Stimulated activated naive CD8-positive, alpha-beta T cell treated with anti-CD3 and anti-CD28 coated beads, Interleukin-15, Interleukin-2, amounts not matched to agents 100 ng/mL and 50 ng/mL, for 24 hours (primary cell): Measurements from ENCODE around the gene FAM162A.
"Not testable (repeated sequence)": the region's sequence is repeated elsewhere in the genome, so short reads cannot be mapped to it uniquely, and the experiment has no call there.

Source experiments
- H3K27ac Mint-ChIP-seq: one replicate; pipeline ENCODE4 v1.8.0; 2021; ENCODE audit warnings: mild to moderate bottlenecking, mixed read lengths
- H3K27me3 Mint-ChIP-seq: one replicate; pipeline ENCODE4 v1.8.0; 2021; ENCODE audit warnings: mixed read lengths
- H3K36me3 Mint-ChIP-seq: one replicate; pipeline ENCODE4 v1.8.0; 2021; ENCODE audit warnings: low read depth, mixed read lengths
- H3K4me1 Mint-ChIP-seq: one replicate; pipeline ENCODE4 v1.8.0; 2021; ENCODE audit warnings: low read depth, mixed read lengths
- H3K4me3 Mint-ChIP-seq: one replicate; pipeline ENCODE4 v1.8.0; 2021; ENCODE audit warnings: mild to moderate bottlenecking, mixed read lengths
- H3K9me3 Mint-ChIP-seq: one replicate; pipeline ENCODE4 v1.8.0; 2021; ENCODE audit warnings: mixed read lengths

Gene FAM162A

DNA sequence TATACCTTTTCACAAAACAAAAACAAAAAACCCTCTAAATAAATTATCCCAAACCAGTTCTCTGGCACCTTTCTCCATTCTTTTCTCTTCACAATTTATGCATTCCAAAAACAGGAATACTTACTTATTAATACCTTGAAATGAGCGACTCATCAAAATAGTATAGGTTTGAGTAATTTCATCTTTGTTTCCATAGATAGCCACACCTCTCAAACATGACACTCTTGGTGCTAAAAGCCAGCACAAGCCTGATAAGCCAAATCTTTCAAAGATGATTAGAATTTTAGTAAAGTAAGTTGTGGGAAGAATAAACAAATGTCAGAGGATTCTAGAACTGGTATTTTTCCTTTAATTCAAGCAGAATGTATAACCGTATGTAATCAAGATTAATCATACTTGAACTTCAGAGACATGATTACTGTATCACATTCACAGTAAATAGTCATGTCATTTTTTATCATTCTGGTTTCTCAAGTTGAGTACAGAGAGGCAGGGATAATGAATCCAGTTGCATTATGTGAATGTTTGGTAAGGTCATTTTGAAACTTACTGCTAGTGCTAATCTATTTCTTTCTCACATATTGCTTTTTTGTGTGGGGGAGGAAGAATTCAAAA lies 44.0 kb downstream of the FAM162A start:
- Mint-ChIP-seq H3K27ac (peak overlapping the region; percentile 91), H3K27me3 (no peaks in the 10 kb centered on the region), H3K4me1 (peaks cover 22% of the 10 kb centered on the region), H3K4me3 (no peak overlapping the region), H3K36me3 (peaks cover 89% of the 10 kb centered on the region), H3K9me3 (no peaks in the 10 kb centered on the region)

DNA sequence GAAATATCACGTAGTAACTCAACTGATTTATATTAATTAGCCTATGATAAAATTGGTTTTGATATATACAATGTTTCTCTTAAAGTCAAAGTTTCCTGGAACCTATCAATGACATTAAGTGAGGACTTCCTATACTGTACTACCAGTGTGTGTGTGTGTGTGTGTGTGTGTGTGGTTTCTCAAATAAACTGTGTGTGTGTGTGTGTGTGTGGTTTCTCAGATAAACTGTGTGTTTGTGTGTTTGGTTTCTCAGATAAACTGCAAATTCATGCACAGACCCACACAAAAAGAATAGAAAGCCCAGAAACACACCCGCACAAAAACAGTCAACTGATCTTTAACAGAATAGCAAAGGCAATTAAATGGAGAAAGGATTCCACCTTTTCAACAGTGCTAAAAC lies 46.4 kb downstream of the FAM162A start:
- no peak overlapping the region for H3K4me3 Mint-ChIP-seq
- H3K9me3 Mint-ChIP-seq = no peaks in the 10 kb centered on the region
- no peaks in the 10 kb centered on the region for H3K27me3 Mint-ChIP-seq
- peaks cover 18% of the 10 kb centered on the region for H3K4me1 Mint-ChIP-seq
- H3K27ac Mint-ChIP-seq = no peak overlapping the region
- peaks cover 88% of the 10 kb centered on the region for H3K36me3 Mint-ChIP-seq

DNA sequence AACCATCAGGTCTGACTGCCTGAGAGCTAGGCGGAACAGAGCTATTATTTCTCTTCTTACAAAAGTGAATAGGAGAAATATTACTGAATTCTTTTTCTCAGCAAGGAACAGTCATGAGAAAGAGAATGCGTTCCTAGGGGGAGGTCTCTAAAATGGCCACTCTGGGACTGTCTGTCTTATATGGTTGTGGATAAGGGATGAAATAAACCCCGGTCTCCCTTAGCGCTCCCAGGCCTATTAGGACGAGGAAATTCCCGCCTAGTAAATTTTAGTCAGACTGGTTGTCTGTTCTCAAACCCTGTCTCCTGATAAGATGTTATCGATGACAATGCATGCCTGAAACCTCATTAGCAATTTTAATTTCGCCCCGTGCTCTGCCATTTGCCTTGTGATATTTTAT lies 52.0 kb downstream of the FAM162A start:
- Mint-ChIP-seq H3K36me3 (peaks cover 85% of the 10 kb centered on the region), H3K27me3 (no peaks in the 10 kb centered on the region), H3K4me3 (no peak overlapping the region), H3K4me1 (no peaks in the 10 kb centered on the region), H3K9me3 (peaks cover 4% of the 10 kb centered on the region), H3K27ac (no peak overlapping the region)

DNA sequence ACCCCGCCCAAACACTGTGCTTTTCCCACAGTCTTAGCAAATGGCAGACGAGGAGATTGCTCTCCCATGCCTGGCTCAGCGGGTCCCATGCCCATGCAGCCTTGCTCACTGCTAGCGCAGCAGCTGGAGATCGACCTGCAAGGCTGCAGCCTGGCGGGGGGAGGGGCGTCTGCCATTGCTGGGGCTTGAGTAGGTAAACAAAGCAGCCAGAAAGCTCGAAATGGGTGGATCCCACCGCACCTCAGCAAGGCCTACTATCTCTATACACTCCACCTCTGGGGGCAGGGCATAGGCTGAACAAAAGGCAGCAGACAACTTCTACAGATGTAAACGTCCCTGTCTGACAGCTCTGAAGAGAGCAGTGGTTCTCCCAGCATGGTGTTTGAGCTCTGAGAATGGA lies 59.1 kb downstream of the FAM162A start:
- peaks cover 4% of the 10 kb centered on the region for H3K9me3 Mint-ChIP-seq
- no peak overlapping the region for H3K4me3 Mint-ChIP-seq
- peaks cover 9% of the 10 kb centered on the region for H3K4me1 Mint-ChIP-seq
- H3K27ac Mint-ChIP-seq = no peak overlapping the region
- peaks cover 86% of the 10 kb centered on the region for H3K36me3 Mint-ChIP-seq
- H3K27me3 Mint-ChIP-seq = no peaks in the 10 kb centered on the region

DNA sequence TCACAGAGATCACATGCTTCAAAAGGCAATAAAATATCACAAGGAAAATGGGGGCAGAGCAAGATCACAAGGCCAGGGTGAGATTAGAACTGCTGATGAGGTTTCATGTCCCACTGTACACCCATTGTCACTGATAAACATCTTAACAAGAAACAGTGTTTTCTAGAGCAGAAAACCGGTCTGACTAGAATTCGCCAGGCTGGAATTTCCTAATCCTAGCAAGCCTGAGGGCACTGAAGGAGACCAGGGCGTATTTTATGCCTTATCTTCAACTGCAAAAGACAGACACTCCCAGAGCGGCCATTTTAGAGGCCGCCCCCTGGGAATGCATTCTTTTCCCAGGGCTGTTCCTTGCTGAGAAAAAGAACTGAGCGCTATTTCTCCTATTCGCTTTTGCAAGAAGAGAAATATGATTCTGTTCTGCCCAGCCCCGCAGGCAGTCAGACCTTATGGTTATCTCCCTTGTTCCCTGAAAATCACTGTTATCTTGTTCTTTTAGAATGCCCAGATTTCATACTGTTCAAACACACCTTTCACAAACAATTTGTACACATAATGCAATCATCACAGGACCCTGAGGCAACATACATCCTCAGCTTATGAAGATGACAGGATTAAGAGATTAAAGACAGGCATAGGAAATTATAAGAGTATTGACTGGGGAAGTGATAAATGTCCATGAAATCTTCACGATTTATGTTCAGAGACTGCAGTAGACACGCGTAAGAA lies 59.9 kb downstream of the FAM162A start:
- H3K4me1 Mint-ChIP-seq, H3K9me3 Mint-ChIP-seq, H3K27me3 Mint-ChIP-seq, H3K27ac Mint-ChIP-seq, H3K4me3 Mint-ChIP-seq: not testable (repeated sequence)
- peaks cover 90% of the 10 kb centered on the region for H3K36me3 Mint-ChIP-seq

DNA sequence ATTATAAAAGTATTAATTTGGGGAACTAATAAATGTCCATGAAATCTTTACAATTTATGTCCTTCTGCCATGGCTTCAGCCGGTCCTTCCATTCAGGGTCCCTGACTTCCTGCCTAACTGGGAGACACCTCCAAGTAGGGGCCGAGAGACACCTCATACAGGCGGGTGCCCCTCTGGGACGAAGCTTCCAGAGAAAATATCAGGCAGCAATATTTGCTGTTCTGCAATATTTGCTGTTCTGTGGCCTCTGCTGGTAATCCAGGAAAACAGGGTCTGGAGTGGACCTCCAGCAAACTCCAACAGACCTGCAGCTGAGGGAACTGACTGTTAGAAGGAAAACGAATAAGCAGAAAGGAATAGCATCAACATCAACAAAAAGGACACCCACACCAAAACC lies 60.5 kb downstream of the FAM162A start:
- H3K27ac Mint-ChIP-seq, H3K9me3 Mint-ChIP-seq, H3K27me3 Mint-ChIP-seq, H3K4me3 Mint-ChIP-seq, H3K4me1 Mint-ChIP-seq: not testable (repeated sequence)
- peaks cover 91% of the 10 kb centered on the region for H3K36me3 Mint-ChIP-seq

DNA sequence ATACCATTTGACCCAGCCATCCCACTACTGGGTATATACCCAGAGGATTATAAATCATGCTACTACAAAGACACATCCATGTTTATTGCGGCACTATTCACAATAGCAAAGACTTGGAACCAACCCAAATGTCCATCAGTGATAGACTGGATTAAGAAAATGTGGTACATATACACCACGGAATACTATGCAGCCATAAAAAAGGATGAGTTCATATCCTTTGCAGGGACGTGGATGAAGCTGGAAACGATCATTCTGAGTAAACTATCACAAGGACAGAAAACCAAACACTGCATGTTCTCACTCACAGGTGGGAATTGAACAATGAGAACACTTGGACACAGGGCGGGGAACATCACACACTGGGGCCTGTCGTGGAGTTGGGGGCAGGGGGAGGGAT lies 64.2 kb downstream of the FAM162A start:
- peaks cover 90% of the 10 kb centered on the region for H3K36me3 Mint-ChIP-seq
- H3K4me3 Mint-ChIP-seq, H3K9me3 Mint-ChIP-seq, H3K4me1 Mint-ChIP-seq, H3K27ac Mint-ChIP-seq, H3K27me3 Mint-ChIP-seq: not testable (repeated sequence)

DNA sequence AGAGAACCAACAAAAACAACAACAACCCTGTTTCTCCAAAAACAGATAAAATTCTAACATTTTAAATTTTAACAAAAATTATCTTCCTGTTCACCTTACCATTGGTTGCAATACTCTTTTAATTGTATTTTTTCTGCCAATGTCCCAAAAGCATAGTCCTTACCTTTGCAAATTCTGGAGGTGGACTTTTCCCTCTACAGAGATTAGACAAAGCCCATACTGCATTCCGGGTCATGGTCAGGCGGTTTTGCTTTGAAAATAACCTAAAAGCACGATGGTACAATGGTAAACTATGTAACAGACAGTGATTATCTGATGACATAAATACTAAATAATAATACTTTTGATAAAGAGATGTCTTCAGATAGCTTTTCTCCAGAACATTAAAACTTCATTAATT lies 67.4 kb downstream of the FAM162A start:
- peaks cover 6% of the 10 kb centered on the region for H3K9me3 Mint-ChIP-seq
- H3K36me3 Mint-ChIP-seq = peaks cover 81% of the 10 kb centered on the region

DNA sequence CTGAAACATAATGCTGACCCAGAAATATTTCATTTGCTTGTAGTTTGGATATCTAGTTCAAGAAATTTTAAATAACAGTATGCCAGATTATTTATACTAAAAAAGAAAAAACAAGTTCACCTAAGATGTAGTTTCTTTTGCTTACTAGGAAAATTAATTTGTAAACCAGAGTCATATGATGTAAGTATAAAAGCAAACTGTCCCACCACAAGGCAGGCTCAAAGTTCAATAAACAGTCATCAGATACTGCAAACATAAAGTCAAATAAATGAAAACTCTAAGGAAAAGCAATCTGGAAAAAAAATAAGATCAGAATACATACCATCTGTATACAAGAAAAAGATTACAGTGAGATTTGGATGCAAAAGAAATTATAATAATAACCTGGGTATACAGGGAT lies 72.1 kb downstream of the FAM162A start:
- peaks cover 70% of the 10 kb centered on the region for H3K36me3 Mint-ChIP-seq
- no peaks in the 10 kb centered on the region for H3K27me3 Mint-ChIP-seq
- no peak overlapping the region for H3K27ac Mint-ChIP-seq
- H3K4me3 Mint-ChIP-seq = no peak overlapping the region
- H3K4me1 Mint-ChIP-seq = no peaks in the 10 kb centered on the region
- H3K9me3 Mint-ChIP-seq = no peaks in the 10 kb centered on the region

More for the DNA sequence above, 67.4 kb downstream of the FAM162A start:
- Mint-ChIP-seq H3K4me3 (no peak overlapping the region), H3K4me1 (peaks cover 9% of the 10 kb centered on the region), H3K27ac (no peak overlapping the region), H3K27me3 (no peaks in the 10 kb centered on the region)

DNA sequence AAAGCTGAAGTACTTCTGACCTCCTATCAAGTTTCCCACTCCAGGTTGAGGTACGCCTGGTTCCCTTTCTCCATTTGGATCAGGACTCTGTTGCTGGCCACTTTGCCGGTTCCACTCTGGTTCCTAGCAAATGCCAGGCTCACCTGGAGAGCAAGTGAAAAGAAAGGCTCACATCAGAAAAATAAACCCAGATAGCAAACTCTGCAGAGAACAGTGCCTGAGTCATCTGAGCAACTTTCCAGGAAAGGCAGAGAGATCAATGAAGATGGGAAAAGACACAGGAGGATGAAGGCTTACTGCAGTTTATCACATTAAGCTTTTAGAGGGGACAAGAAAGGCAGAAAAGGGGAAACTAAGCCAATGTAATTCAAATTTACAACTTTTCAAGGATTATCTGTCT lies 73.7 kb downstream of the FAM162A start:
- Mint-ChIP-seq H3K36me3 (peaks cover 73% of the 10 kb centered on the region), H3K9me3 (no peaks in the 10 kb centered on the region), H3K27me3 (no peaks in the 10 kb centered on the region), H3K4me3 (no peak overlapping the region), H3K27ac (no peak overlapping the region), H3K4me1 (no peaks in the 10 kb centered on the region)

DNA sequence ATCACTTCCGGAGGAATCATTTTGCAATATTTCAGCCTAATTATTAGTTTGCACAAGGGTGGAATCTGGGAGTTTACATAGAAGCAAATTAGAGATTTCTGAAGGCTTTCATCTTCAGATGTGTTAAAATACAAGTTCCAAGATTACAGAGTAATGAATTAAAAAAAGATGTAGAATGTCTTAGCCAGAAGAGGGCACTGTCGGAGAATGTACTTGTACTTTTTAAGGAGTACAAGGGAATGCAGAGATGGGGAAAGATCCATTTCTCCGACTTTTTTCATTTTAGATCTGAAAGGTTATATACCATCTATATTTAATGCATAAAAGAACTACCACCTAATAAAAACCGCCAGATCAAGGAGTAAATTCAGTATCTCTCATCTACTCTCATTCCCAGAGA lies 75.0 kb downstream of the FAM162A start:
- Mint-ChIP-seq H3K27ac (no peak overlapping the region), H3K27me3 (no peaks in the 10 kb centered on the region), H3K4me1 (no peaks in the 10 kb centered on the region), H3K36me3 (peaks cover 78% of the 10 kb centered on the region), H3K9me3 (no peaks in the 10 kb centered on the region), H3K4me3 (no peak overlapping the region)

DNA sequence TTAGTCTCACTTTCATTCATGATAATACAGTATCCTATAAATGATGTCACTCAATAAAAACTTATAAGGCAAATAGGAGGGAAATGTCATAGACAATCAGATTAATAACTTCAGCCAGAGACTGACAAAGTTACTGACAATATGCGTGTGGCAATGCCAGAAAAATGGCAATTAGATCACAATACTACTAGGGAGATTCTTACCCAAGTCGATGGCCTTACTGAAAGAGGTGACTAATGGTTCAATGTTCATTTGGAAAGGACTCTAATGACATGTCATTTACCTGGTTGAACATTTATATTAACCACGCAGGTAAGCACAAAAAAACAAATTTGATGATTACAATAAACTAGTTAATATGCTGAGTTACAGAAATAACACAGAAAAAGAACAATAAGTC lies 77.8 kb downstream of the FAM162A start:
- peaks cover 60% of the 10 kb centered on the region for H3K36me3 Mint-ChIP-seq

More for the DNA sequence above, 77.8 kb downstream of the FAM162A start:
- no peak overlapping the region for H3K4me3 Mint-ChIP-seq
- no peaks in the 10 kb centered on the region for H3K9me3 Mint-ChIP-seq
- no peaks in the 10 kb centered on the region for H3K4me1 Mint-ChIP-seq
- H3K27me3 Mint-ChIP-seq = no peaks in the 10 kb centered on the region
- H3K27ac Mint-ChIP-seq = no peak overlapping the region
